ENCODE data around the gene SPOCK2. TPM values are rescaled to one million over a fixed set of nuclear protein-coding genes. Genes with fewer than 3 reads are reported as not detected.
"Not testable (repeated sequence)": the region's sequence is repeated elsewhere in the genome, so short reads cannot be mapped to it uniquely, and the experiment has no call there.

SPOCK2 gene
- total RNA-seq, 1 donor, result under 0.01 TPM

GRCh38 chr10:72035252-72035887 is 53.0 kb downstream of the SPOCK2 start:
- H3K4me3 ChIP-seq (ENCODE audit: low read depth, low read length), result no peak overlapping the region
- DNase-seq (ENCODE audit: low read depth), result no peak
- no peak for TF ChIP-seq CTCF (IDR thresholded peaks at IDR 0.05; ENCODE audit: insufficient read depth, low read depth, low read length)

GRCh38 chr10:72034761-72035160 is 53.6 kb downstream of the SPOCK2 start:
- no peak for DNase-seq (ENCODE audit: low read depth)
- H3K4me3 ChIP-seq (ENCODE audit: low read depth, low read length), result no peak overlapping the region
- TF ChIP-seq CTCF (IDR thresholded peaks at IDR 0.05; ENCODE audit: insufficient read depth, low read depth, low read length), result no peak

DNA sequence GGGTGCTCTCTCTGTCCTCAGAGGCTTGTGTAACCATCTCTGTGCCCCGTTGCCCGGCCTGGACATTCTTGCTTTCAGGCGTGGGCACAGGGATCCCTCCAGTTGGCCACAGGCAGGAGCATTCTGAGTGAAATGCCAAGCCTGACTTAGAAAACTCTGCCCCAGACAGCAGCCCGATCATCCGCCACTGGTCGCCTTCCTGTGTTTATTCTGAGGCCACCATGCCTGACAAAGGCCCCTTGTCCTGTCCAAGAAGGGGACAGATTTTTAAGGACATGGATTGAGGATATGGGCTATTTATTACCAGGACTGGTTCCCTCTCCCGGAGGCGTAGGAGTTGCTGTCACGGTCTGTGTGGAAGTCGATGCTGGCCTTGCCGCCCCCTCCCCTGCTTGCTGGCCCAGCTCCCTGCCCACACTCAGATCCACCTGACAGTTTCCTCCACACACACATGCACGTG is 54.3 kb downstream of the SPOCK2 start:
- no peak overlapping the region for H3K4me3 ChIP-seq (ENCODE audit: low read depth, low read length)
- no peak for DNase-seq (ENCODE audit: low read depth)
- no peak for TF ChIP-seq CTCF (IDR thresholded peaks at IDR 0.05; ENCODE audit: insufficient read depth, low read depth, low read length)

- DNase-seq (ENCODE audit: low read depth); H3K4me3 ChIP-seq (ENCODE audit: low read depth, low read length): not testable (repeated sequence)
Observed at GRCh38 chr10:72032409-72033162, 55.8 kb downstream of the SPOCK2 start.

GRCh38 chr10:72031706-72032105 is 56.6 kb downstream of the SPOCK2 start:
- no peak for TF ChIP-seq CTCF (IDR thresholded peaks at IDR 0.05; ENCODE audit: insufficient read depth, low read depth, low read length)
- DNase-seq (ENCODE audit: low read depth), result no peak

DNA sequence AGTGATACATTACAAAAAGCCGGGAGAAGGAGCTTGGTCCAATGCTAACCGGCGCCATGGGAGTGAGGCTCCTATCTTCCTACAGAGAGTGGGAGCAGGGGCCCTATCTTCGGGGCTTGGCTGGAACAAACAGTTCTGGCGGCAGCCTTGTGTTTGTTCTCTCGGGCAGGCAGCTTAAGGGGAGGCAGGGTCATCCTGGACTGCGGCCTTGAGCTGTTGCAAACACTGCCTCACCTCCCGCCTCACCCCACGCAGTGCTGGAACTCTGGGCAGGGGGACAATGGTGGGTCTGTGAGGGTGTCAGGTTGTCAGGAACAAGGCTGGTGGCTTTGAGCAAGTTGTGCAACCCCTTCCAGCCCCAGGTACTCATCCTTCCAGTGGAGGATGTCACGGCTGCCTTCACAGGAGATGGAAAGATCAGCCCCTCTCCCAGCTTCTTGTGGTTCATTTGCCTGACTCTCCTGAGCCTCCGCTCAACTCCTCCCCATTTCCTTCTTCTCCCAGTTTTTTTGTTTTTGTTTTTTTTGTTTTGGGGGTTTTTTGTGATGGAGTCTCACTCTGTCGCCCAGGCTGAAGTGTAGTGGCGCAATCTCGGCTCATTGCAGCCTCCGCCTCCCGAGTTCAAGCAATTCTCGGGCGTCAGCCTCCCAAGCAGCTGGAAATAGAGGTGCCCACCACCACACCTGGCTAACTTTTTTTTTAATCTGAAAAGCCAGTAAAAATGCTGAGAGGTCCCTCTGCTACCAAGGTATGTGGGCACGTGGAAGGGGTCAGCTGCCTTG is 57.4 kb downstream of the SPOCK2 start:
- no peak for TF ChIP-seq CTCF (IDR thresholded peaks at IDR 0.05; ENCODE audit: insufficient read depth, low read depth, low read length)
- DNase-seq (ENCODE audit: low read depth), result peak; percentile 61
- H3K4me3 ChIP-seq (ENCODE audit: low read depth, low read length), result no peak overlapping the region

More at GRCh38 chr10:72031706-72032105, 56.6 kb downstream of the SPOCK2 start:
- no peak overlapping the region for H3K4me3 ChIP-seq (ENCODE audit: low read depth, low read length)

DNA sequence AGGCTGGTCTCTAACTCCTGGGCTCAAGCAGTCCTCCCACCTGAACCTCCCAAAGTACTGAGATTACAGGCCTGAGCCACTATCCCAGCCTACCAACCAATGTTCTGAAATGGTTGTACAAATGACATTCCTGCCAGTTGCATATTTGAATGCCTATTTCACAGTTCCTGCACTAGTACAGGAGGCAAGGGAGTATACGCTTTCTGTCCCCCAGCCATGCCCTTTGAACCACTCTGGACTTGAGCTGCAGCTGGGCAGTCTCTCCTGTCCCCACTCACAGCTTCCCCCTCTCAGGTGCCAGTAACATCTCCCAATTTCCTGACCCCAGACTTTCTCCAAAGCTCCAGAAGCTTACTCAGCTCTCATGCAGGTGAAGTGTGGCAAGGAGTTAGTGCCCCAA is 58.9 kb downstream of the SPOCK2 start:
- no peak for TF ChIP-seq CTCF (IDR thresholded peaks at IDR 0.05; ENCODE audit: insufficient read depth, low read depth, low read length)
- DNase-seq (ENCODE audit: low read depth), result no peak
- no peak overlapping the region for H3K4me3 ChIP-seq (ENCODE audit: low read depth, low read length)
